IPS DF 19.7 (cell line): Measurements from ENCODE around the gene FAM193A.
"Not testable (repeated sequence)": the region's sequence is repeated elsewhere in the genome, so short reads cannot be mapped to it uniquely, and the experiment has no call there.

Experiments
- DNase-seq: peaks from one replicate; pipeline ENCODE4 v3.0.0-alpha.2; 2013; ENCODE audit warnings: low read depth, low spot score

Gene FAM193A

DNA sequence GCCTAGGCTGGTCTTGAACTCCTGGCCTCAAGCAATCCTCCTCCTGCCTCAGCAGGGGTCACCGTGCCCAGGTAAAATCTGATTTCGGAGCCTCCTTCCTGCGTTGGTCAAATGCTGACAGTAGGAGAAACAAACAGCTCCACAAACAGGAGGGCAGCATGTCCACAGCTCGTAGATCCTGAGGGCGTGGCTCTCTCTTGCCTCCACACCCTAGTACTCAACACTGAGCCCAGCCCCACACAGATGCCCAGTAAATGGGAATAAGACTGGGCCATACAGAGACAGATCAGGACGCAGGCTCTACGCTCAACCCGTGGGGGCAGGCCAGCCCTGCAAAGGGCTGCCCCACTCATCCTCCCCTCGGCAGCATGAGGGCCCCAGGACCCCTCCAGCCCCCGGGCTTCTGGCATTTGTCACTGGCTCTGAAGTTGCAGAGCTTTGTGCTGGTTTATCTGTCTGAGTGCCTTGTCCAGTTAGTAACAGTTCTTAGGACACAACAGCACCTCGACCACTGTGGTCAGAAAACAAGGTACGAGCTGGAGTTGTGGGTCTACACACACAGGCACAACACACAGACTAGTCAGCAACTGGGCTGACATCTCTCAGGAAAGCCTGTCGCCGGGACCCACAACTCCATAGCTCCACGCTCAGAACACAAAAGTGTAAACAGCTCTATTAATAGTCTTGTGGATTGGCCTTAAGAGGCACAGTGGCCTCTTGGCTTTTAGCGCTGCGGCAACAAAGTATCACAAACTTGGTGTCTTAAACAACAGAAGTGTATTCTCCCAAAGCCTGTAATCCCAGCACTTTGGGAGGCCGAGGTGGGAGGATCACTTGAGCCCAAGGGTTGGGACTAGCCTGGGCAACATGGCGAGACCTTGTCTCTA is 214.5 kb downstream of the FAM193A start:
- DNase-seq = no peak

DNA sequence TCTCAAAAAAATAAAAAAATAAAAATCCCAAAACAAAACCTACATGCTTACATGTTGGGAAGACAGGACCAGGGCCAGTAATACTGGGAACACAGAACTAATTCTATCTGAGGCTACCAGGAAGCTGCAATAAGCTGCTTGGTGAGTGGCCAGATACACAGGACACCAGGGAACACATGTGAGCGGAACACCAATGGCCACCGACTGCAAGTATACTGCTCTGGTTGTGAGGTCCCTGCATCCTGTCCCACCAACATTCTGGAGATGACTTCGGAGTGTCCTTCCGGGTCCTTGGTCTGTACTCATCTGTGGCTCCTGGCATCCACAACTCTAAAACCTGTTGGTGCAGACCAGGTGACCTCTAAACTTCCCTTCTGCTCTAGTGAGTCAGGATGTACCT is 217.0 kb downstream of the FAM193A start:
- no peak for DNase-seq

DNA sequence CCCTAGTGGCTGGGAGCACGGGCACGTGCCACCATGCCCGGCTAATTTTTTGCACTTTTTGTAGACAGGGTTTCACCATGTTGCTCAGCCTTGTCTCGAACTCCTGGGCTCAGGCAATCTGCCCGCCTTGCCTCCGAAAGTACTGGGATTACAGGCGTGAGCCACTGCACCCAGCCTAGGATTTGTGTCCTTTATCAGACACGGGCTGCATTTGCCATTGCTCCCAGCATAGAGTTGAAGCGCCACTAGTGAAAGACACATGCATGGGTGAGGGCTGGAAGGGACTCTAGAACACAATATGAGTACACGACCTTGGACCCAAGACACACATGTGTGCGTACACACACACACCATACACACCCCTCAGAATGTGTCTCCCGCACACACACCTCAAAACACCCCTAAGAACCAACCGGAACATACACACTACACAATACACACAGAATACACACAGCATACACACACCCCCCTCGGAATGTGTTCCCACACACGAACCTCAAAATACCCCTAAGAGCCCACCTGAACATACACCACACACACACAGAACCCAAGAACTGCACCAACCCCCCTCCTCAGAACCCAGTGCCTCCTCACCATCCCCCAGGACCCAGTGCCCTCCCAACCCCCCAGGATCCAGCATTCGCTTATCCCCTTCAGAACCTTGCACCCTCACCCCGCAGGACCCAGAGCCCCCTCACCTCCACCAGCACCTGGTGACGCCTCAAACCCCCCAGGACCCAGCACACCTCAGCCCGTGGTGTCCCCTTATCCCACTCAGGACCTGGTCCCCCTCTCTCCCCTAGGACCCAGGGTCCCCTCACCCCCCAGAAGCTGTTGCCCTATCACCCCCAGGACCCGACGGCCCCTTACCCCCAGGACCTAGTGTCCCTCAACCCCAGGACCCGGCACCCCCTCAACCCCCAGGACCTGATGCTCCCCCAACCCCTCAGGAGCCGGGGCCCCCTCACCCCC is 218.7 kb downstream of the FAM193A start:
- DNase-seq = no peak

DNA sequence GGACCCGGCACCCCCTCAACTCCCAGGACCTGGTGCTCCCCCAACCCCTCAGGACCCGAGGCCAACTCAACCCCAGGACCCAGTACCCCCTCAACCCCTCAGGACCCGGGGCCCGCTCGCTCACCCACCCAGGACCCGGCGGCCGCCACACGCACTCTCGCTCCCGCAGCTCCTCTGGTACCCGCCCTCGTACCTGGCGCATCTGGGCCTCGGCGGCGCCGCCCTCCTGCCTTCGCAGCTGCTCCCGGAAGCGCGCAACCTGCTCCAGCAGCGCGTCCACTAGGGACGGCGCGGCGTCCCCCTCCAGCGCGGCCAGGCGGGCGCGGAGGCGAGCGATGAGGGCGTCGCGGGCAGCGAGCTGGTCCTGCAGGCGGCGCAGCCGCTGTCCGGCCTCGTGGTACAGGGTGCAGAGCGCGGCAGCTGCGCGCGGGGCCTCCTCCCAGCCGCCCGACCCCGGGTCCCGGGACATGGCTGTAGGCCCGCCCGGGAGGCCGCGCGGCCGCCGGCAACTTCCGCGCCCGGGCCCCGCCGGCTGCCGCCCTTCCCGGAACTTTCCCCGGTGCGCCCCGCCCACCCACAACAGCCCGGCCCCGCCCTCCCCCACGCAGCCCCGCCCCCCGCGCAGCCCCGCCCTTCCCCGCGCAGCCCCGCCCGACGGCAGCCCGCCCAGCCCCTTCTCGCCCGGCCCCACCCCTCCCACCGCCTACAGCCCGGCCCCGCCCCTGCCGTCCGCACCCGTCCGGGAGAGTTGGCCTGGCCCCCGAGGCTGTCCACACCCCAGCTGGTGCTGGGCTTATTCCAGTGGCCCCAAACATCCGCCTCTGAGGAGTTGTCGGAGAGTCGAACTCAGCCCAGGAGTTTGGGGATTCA is 219.6 kb downstream of the FAM193A start, which contains the start of gene TNIP2:
TSS of gene TNIP2 (minus strand) at position 516 of the 870 bp plus-strand sequence. CDS start at position 469, 47 bp downstream.
- no peak for DNase-seq

DNA sequence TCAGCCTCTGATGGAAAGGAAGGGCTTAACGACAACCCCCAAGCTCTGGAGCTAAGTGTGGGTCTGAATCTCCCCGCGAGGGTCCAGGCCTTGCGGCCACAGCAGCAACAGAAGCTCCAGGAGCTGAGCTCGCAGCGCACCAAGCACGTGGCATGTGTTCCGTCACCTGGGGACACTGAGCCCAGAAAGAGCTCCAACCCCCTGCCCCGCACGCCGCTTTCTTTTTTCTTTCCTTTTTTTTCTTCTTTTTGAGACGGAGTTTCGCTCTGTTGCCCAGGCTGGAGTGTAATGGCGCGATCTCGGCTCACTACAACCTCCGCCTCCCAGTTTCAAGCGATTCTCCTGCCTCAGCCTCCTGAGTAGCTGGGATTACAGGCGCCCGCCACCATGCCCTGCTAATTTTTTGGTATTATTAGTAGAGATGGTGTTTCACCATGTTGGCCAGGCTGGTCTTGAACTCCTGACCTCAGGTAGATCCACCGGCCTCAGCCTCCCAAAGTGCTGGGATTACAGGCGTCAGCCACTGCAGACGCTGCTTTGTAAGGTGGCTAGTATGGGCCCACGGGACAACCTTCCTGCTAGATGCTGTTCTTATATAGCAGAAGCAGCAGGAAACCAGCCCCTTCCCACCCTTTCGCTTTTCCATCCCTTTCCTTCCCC is 220.4 kb downstream of the FAM193A start:
- no peak for DNase-seq

DNA sequence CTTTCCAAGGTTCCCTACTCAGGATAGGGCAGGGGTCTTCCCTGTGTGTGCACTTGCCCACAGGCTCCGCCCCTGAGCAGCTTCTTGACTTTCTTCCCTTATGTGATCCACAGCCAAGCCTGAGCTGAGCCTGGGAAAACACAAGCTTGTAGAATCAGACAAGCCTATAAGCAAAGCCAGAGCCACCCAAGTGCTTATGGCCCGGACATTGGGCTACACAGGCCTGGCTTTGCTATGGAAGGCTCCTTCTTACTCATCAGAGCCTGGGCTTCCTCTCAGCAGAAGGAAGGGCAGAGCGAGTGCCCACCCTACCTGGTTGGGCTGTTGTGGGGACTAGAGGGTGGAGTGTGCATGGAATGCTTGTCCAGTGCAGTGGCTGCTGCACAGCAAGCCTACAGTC is 221.0 kb downstream of the FAM193A start:
- DNase-seq = no peak

DNA sequence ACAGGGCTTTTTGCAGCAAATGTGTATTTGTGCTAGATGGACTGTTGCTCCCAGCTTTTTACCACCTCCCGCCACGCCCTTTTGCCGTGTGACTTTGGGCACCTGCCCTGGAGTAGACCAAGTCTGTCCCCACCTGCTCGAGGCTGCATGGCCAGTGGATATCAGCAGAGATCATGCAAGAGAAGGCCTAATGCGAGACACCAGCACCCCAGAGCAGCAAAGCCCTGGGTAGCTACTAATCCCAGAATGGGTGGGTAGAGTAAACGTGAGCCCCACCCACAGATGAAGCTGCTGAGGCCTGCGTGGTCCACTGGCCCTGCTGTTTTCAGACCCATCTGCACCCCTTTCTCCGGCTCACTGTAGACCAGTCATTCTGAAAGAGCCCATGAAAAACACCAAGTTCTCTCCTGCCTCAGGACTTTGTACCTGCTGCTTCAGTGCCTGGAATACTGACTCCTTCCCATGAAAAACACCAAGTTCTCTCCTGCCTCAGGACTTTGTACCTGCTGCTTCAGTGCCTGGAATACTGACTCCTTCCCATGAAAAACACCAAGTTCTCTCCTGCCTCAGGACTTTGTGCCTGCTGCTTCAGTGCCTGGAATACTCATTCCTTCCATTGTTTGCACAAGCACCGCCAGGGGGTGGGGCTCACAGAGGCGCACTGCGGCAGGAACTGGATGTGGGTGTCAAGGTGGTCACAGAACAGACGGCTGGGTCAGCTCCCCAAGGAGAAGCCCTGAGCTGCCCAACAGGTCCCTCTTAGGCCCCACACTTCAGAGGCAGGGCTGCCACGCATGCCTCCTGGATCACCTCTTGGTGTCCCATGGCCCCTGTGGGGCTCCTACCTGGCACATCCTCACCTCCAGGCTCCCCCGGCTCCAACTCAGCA is 224.8 kb downstream of the FAM193A start:
- no peak for DNase-seq

DNA sequence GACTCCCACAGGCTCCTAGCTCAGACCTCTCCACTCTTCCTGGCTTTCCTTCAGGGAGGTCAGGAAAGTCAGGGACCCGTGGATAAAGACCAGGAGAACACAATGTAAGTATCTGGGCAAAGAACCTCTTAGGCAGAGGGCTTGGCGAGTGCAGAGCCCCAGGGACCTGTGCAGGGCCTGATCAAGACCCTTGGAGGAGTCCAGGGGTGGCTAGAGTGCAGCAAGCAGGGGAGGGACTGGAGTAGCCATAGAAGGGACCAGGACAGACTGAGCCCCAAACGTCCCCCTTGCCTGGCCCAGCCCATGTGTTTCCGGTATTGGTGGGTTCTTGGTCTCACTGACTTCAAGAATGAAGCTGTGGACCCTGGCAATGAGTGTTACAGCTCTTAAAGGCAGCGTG is 225.6 kb downstream of the FAM193A start:
- no peak for DNase-seq

DNA sequence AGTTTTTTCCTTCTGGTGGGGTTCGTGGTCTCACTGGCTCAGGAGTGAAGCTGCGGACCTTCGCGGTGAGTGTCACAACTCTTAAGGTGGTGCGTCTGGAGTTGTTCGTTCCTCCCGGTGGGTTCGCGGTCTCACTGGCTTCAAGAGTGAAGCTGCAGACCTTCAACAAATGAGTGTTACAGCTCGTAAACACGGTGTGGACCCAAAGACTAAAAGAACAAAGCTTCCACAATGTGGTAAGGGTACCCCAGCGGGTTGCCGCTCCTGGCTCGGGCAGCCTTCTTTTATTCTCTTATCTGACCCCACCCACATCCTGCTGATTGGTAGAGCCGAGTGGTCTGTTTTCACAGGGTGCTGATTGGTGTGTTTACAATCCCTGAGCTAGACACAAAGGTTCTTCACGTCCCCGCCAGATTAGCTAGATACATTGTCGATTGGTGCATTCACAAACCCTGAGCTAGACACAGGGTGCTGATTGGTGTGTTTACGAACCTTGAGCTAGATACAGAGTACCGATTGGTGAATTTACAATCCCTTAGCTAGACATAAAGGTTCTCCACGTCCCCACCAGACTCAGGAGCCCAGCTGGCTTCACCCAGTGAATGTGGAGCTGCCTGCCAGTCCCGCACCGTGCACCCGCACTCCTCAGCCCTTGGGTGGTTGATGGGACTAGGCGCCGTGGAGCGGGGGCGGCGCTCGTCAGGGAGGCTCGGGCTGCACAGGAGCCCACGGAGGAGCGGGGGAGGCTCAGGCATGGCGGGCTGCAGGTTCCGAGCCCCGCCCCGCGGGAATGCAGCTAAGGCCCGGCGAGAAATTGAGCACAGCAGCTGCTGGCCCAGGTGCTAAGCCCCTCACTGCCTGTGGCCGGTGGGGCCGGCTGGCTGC is 226.3 kb downstream of the FAM193A start:
- DNase-seq = not testable (repeated sequence)

DNA sequence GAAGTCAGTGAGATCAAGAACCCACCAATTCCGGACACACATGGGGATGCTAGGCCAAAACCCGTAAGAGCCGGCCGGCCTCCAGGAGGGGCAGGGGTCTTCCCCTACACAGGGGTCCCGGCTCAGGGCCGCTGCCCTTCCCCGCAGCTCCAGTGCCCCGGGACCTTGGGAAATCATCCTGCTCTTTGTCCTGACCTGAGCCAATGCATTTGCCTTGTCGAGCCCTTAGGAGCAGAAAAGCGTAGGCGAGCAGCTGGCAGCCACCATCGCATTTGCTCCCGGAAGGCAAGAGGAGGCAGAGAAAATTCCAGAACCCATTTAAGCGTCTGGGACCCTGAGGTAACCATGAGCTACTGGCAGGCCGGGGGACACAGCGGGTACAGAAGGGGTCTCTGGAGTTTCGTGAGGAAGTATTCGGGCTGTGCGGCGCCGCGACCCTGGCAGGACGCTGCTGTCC is 227.1 kb downstream of the FAM193A start:
- DNase-seq = no peak

DNA sequence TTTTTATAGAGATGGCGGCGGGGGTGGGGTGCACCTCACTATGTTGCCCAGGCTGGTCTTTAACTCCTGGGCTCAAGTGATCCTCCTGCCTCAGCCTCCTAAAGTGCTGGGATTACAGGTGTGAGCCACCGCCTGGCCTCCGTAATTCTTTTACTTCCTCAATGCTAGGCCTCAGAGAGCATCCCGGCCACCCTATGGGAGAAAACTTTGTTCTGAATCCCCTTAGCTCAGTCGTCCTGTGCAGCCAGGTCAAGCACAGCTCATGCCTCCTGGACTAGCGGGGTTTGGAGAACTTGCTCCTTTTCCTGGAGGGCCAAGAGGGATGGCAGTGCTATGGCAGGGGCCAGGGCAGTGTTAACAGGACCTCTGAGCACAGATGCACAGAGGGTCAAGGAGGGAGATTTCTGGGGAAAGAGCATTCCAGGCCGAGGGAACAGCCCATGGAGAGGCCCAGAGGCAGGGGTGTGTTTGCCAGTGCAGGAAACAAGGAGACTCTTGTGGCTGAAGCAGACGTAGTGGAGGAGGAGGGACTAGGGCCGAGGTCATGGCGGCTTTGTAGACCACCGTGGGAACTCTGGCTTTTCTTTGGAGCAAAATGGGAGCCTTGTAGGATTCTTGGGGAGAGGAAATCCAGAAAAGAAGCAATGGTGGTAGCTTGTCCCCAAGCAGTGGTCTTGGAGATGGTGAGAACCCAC is 229.5 kb downstream of the FAM193A start:
- no peak for DNase-seq

DNA sequence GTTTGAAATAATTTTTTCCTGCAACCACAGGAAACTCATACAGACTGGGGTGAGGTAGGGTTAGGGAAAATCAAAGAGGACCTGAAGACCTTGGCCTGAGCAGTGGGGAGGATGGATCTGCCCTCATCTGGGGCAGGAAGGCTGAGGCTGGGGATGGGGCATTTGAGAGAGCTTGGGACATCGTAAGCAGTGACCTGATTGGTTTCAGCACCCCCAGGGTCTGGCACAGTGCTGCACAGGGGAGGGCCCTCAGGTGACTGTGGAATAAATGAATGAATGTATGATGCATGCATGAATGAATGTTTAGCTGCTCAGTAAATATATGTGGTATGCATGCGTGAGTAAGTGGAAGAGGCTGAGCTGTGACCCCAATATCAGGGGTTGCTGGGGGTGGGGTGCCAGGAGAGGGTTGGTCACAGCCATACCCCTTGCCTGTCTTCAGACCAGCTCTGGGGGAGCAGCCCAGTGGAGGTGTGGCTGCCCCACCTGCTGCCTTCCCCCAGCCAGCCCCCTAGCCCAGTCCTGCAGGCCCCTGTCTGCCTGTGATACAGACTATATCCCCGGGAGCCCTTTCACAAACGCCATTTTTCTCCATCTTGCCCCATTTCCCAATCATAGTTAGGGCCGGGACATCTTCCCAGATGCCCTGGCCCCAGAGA is 230.7 kb downstream of the FAM193A start:
- no peak for DNase-seq

DNA sequence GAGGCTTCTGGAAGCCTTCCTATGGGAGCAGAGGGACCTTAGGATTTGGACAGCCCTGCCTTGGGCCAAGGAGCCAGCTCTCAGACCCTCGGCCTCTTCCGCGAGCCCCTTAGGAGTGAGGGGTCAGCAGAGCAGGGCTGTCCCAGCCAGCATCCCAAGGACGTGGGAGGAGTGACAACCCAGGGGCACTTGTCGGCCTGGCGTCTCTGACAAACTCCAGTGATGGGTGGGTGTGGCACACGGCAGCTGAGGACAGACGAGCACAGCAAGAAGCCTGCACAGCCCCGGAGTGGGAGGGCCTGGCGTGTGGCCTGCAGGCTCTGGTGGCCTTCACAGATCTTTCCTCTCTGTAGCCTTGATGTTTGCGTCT is 231.2 kb downstream of the FAM193A start:
- DNase-seq = no peak

DNA sequence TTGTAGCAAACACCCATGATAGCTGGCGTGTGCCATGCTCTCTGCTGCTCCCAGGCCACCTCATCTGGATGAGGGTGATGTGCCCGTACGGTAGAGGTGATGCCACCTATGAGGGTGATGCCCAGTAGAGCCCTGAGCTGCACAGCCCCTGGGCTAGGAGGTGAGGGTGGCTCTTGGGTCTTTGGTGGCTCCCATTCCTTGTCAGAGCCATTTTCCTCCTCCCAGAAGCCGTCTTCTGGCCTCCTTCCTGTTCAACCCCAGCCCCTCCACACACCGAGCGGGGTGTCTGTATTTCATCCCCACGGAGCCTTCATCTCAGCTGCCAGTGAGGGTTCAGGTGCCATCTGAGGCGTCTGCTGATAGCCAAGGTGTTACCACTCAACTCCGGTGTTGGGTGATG is 231.7 kb downstream of the FAM193A start:
- DNase-seq = no peak

DNA sequence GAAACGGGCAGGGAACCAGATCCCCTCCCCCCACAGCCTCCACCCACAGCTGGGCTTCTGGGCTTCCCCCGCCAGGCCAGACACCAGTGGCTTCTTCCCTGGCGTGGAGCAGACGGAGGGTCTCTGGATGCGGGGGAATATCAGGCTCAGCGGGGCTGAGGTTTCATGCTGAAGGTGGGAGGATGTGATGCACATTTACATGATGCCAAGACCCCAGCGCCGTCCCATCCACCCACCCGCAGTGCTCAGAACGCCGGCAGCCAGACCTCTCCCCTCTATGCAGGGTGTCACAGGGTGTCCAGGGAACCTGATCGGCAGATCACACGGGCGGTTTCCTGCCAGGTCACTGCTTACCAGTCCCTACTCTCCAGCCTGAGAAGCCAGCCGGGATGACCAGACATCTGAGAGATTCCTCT is 232.5 kb downstream of the FAM193A start:
- no peak for DNase-seq

DNA sequence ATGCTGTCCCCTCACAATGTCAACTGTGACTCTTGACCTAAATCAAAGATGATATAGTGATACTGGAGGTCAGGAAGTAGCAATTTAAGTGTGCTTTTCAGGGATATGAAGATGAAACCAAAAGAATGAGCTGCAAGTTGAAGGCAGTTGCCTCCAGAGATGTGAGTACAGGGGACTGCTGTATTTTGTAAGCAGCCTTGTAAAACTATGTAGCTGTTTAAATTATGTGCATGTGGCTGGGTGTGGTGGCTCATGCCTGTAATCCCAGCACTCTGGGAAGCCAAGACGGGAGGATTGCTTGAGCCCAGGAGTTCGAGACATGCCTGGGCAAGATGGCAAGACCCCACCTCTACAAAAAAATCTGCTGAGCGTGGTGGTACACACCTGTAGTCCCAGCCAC is 234.8 kb downstream of the FAM193A start:
- no peak for DNase-seq

DNA sequence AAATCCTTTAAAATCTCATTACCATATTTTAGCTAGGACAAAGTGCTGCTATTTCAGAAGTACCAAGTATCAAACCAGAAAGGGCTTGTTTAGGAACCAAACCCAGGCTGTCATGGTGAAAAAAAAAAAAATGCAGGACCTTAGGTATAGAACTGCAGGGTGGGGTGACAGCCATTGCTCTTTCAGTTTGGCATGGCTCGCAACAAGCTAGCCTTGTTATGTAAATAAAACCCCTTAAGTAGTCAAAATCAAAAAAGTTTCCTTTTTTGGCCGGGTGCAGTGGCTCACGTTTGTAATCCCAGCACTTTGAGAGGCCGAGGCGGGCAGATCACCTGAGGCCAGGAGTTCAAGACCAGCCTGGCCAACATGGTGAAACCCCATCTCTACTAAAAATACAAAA is 244.2 kb downstream of the FAM193A start:
- DNase-seq = not testable (repeated sequence)

DNA sequence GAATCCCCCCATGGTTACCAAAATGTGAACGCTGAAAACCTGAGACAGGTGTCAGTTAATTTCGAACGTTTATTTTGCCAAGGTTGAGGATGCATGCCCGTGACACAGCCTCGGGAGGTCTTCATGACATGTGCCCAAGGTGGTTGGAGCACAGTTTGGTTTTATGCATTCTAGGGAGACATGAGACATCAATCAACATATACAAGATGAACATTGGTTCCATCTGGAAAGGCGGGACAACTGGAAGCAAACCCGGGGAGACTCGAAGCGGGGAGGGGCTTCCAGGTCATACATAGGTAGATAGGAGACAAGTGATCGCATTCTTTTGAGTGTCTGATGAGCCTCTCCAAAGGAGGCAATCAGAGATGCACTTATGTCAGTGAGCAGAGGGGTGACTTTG is 245.5 kb downstream of the FAM193A start:
- DNase-seq = no peak
